Measurements from ENCODE around the gene PHYHIPL.

GRCh38 chr10:59131666-59132065 lies 44.8 kb upstream of the PHYHIPL start:
- no peak for TF ChIP-seq POLR2AphosphoS5 (IDR thresholded peaks at IDR 0.05; ENCODE audit: low read depth, low read length)
- TF ChIP-seq POU2F2 (IDR thresholded peaks at IDR 0.05; ENCODE audit: low read depth, low read length): no peak
- no peak for TF ChIP-seq POLR2A (IDR thresholded peaks at IDR 0.05; ENCODE audit: low read depth, low read length)
- no peak for TF ChIP-seq TAF1 (IDR thresholded peaks at IDR 0.05; ENCODE audit: low read depth, low read length)
- TF ChIP-seq PAX5 (IDR thresholded peaks at IDR 0.05; ENCODE audit: insufficient read depth, low read length, severe bottlenecking): no peak
